Astrocyte (in vitro differentiated cells and primary cell): Measurements from ENCODE around the gene EIF3D. TPM values are rescaled to one million over a fixed set of nuclear protein-coding genes. Genes with fewer than 3 reads are reported as not detected.

ENCODE experiments used
- DNase-seq: peaks from one replicate; pipeline ENCODE4 v3.0.0-alpha.2; 2010; ENCODE audit warnings: low read depth
- FAIRE-seq: peaks from 2 replicates; lab custom pipeline; 2011; peaks lifted over from hg19 to GRCh38; lab: Jason Lieb, UNC
- H2AFZ ChIP-seq: 2 replicates; pipeline ENCODE4 v1.6.0; 2012; ENCODE audit warnings: low read depth, low read length, inconsistent platforms
- H3K27ac ChIP-seq: 2 replicates; pipeline ENCODE4 v1.5.1; 2011; ENCODE audit warnings: low read depth, low read length, inconsistent platforms
- H3K27me3 ChIP-seq: 2 replicates; pipeline ENCODE4 v1.6.0; 2011; ENCODE audit warnings: low read length, inconsistent platforms; ENCODE audit not compliant: insufficient read depth
- H3K36me3 ChIP-seq: 2 replicates; pipeline ENCODE4 v1.5.1; 2011; ENCODE audit warnings: low read length, inconsistent platforms; ENCODE audit not compliant: insufficient read depth
- H3K4me1 ChIP-seq: 2 replicates; pipeline ENCODE4 v1.5.1; 2011; ENCODE audit warnings: low read length, inconsistent platforms; ENCODE audit not compliant: insufficient read depth
- H3K4me2 ChIP-seq: 2 replicates; pipeline ENCODE4 v1.6.0; 2012; ENCODE audit warnings: low read length, inconsistent platforms
- H3K4me3 ChIP-seq: 2 replicates; pipeline ENCODE4 v1.5.1; 2011; ENCODE audit warnings: low read depth, mild to moderate bottlenecking, low read length, inconsistent platforms; ENCODE audit not compliant: insufficient read depth
- H3K79me2 ChIP-seq: 2 replicates; pipeline ENCODE4 v1.6.0; 2012; ENCODE audit warnings: mild to moderate bottlenecking, low read length, inconsistent platforms; ENCODE audit not compliant: insufficient read depth
- H3K9ac ChIP-seq: 2 replicates; pipeline ENCODE4 v1.6.0; 2012; ENCODE audit warnings: mild to moderate bottlenecking, low read length, inconsistent platforms
- H3K9me3 ChIP-seq: 2 replicates; pipeline ENCODE4 v1.5.1; 2012; ENCODE audit warnings: low read depth, mild to moderate bottlenecking, low read length, inconsistent platforms; ENCODE audit not compliant: insufficient read depth
- H4K20me1 ChIP-seq: 2 replicates; pipeline ENCODE4 v1.6.0; 2012; ENCODE audit warnings: low read length, inconsistent platforms; ENCODE audit not compliant: insufficient read depth
- H3K27ac Mint-ChIP-seq: one replicate; pipeline ENCODE4 v1.8.0; 2021; ENCODE audit warnings: mild to moderate bottlenecking, mixed read lengths; ENCODE audit not compliant: unreplicated experiment
- H3K27me3 Mint-ChIP-seq: one replicate; pipeline ENCODE4 v1.8.0; 2021; ENCODE audit warnings: low read depth, mixed read lengths; ENCODE audit not compliant: unreplicated experiment
- H3K36me3 Mint-ChIP-seq: one replicate; pipeline ENCODE4 v1.8.0; 2021; ENCODE audit warnings: low read depth, mixed read lengths; ENCODE audit not compliant: unreplicated experiment
- H3K4me1 Mint-ChIP-seq: one replicate; pipeline ENCODE4 v1.8.0; 2021; ENCODE audit warnings: low read depth, mixed read lengths; ENCODE audit not compliant: unreplicated experiment
- H3K4me3 Mint-ChIP-seq: one replicate; pipeline ENCODE4 v1.8.0; 2021; ENCODE audit warnings: mild to moderate bottlenecking, moderate library complexity, mixed read lengths; ENCODE audit not compliant: unreplicated experiment
- H3K9me3 Mint-ChIP-seq: one replicate; pipeline ENCODE4 v1.8.0; 2021; ENCODE audit warnings: mild to moderate bottlenecking, mixed read lengths; ENCODE audit not compliant: unreplicated experiment
- CTCF ChIP-seq: IDR thresholded peaks from 2 replicates; pipeline ENCODE4 v1.5.1; 2011; ENCODE audit warnings: low read depth, mild to moderate bottlenecking, inconsistent platforms, low read length, moderate library complexity; ENCODE audit not compliant: insufficient read depth
- EZH2 ChIP-seq: IDR thresholded peaks from 2 replicates; pipeline ENCODE4 v1.6.1; 2012; ENCODE audit warnings: mild to moderate bottlenecking, low read length, inconsistent platforms; ENCODE audit not compliant: insufficient read depth
- total RNA-seq: library from RNA; stranded (reverse); gene quantifications from 2 replicates; pipeline ENCODE4 v1.2.1, GENCODE V29; 2021

The EIF3D gene
- total RNA-seq, 1 donor from 2014 or later: 168 TPM

GRCh38 chr22:36507518-36508010 is 21.4 kb downstream of the EIF3D start:
- Histone ChIP-seq H3K79me2 (no peaks in the 10 kb centered on the region), H2AFZ (peak overlapping the region; percentile 59), H3K36me3 (peaks cover 22% of the 10 kb centered on the region), H3K4me1 (peaks cover 10% of the 10 kb centered on the region), H3K9ac (no peak overlapping the region), H3K4me3 (no peak overlapping the region), H3K9me3 (no peaks in the 10 kb centered on the region), H3K27me3 (no peaks in the 10 kb centered on the region), H3K27ac (no peak overlapping the region), H3K4me2 (peak overlapping the region; percentile 83), H4K20me1 (peaks cover 20% of the 10 kb centered on the region)
- Mint-ChIP-seq H3K27ac (no peak overlapping the region), H3K9me3 (no peaks in the 10 kb centered on the region), H3K4me3 (peak overlapping the region; percentile 57), H3K27me3 (peaks cover 6% of the 10 kb centered on the region), H3K36me3 (peaks cover 13% of the 10 kb centered on the region), H3K4me1 (no peaks in the 10 kb centered on the region)
- no peak for DNase-seq
- no peak for FAIRE-seq
- TF ChIP-seq EZH2 (no peak), CTCF (no peak)

GRCh38 chr22:36506637-36507517 is 22.1 kb downstream of the EIF3D start, which contains the start of gene FOXRED2:
FOXRED2 (minus strand) TSS chr22:36507040; CDS start chr22:36506422, 618 bp downstream.
- H3K4me3 ChIP-seq: peak within 1 kb of the TSS; percentile 54
- H3K36me3 ChIP-seq: peaks cover 17% of the 10 kb centered on the region
- H3K27me3 ChIP-seq: no peaks in the 10 kb centered on the region
- no peaks in the 10 kb centered on the region for H3K79me2 ChIP-seq
- peaks cover 8% of the 10 kb centered on the region for H3K36me3 Mint-ChIP-seq
- H4K20me1 ChIP-seq: peaks cover 14% of the 10 kb centered on the region
- H3K9me3 ChIP-seq: no peaks in the 10 kb centered on the region
- peak within 1 kb of the TSS; percentile 72 for H3K4me3 Mint-ChIP-seq
- TF ChIP-seq CTCF: no peak
- no peak for TF ChIP-seq EZH2
- FAIRE-seq (no peak), DNase-seq (peak; percentile 49)
- peak within 1 kb of the TSS; percentile 41 for H3K27ac Mint-ChIP-seq
- H3K9me3 Mint-ChIP-seq: no peaks in the 10 kb centered on the region
- H3K27me3 Mint-ChIP-seq: peaks cover 6% of the 10 kb centered on the region
- no peaks in the 10 kb centered on the region for H3K4me1 Mint-ChIP-seq
- H3K4me1 ChIP-seq: peaks cover 10% of the 10 kb centered on the region
- peak within 1 kb of the TSS; percentile 83 for H3K4me2 ChIP-seq
- H3K9ac ChIP-seq: peak within 1 kb of the TSS; percentile 23
- H3K27ac ChIP-seq: no peak within 1 kb of the TSS
- H2AFZ ChIP-seq: peak within 1 kb of the TSS; percentile 59
